ENCODE results near the gene DPCD.

DPCD gene

GRCh38 chr10:101561068-101561915, 26.8 kb upstream of the DPCD start:
- no peaks in the 10 kb centered on the region for H3K36me3 ChIP-seq
- no peak overlapping the region for H3K4me3 ChIP-seq (ENCODE audit: low read depth in 1 of 2, low read length in 1 of 2)
- H3K4me1 ChIP-seq (ENCODE audit: control insufficient read depth in 1 of 2, insufficient read depth in 1 of 2, low read depth in 1 of 2, low read length in 1 of 2), result no peaks in the 10 kb centered on the region
- TF ChIP-seq, protein P1, sequence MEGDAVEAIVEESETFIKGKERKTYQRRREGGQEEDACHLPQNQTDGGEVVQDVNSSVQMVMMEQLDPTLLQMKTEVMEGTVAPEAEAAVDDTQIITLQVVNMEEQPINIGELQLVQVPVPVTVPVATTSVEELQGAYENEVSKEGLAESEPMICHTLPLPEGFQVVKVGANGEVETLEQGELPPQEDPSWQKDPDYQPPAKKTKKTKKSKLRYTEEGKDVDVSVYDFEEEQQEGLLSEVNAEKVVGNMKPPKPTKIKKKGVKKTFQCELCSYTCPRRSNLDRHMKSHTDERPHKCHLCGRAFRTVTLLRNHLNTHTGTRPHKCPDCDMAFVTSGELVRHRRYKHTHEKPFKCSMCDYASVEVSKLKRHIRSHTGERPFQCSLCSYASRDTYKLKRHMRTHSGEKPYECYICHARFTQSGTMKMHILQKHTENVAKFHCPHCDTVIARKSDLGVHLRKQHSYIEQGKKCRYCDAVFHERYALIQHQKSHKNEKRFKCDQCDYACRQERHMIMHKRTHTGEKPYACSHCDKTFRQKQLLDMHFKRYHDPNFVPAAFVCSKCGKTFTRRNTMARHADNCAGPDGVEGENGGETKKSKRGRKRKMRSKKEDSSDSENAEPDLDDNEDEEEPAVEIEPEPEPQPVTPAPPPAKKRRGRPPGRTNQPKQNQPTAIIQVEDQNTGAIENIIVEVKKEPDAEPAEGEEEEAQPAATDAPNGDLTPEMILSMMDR (IDR thresholded peaks at IDR 0.05), result no peak
- no peaks in the 10 kb centered on the region for H3K9me3 ChIP-seq
- H3K27ac ChIP-seq, result no peak overlapping the region
- peaks cover 43% of the 10 kb centered on the region for H3K27me3 ChIP-seq

GRCh38 chr10:101562231-101562630, 25.9 kb upstream of the DPCD start:
- no peaks in the 10 kb centered on the region for H3K36me3 ChIP-seq
- no peaks in the 10 kb centered on the region for H3K9me3 ChIP-seq
- TF ChIP-seq, protein P1 (IDR thresholded peaks at IDR 0.05), result no peak
- no peak overlapping the region for H3K27ac ChIP-seq
- H3K4me1 ChIP-seq (ENCODE audit: control insufficient read depth in 1 of 2, insufficient read depth in 1 of 2, low read depth in 1 of 2, low read length in 1 of 2), result no peaks in the 10 kb centered on the region
- no peak overlapping the region for H3K4me3 ChIP-seq (ENCODE audit: low read depth in 1 of 2, low read length in 1 of 2)
- peaks cover 53% of the 10 kb centered on the region for H3K27me3 ChIP-seq

- Histone ChIP-seq H3K27ac (no peak overlapping the region), H3K27me3 (peaks cover 60% of the 10 kb centered on the region), H3K4me3 (ENCODE audit: low read depth in 1 of 2, low read length in 1 of 2) (no peak overlapping the region), H3K36me3 (no peaks in the 10 kb centered on the region), H3K9me3 (no peaks in the 10 kb centered on the region), H3K4me1 (ENCODE audit: control insufficient read depth in 1 of 2, insufficient read depth in 1 of 2, low read depth in 1 of 2, low read length in 1 of 2) (no peaks in the 10 kb centered on the region)
- TF ChIP-seq, protein P1 (IDR thresholded peaks at IDR 0.05), result no peak
Measured at GRCh38 chr10:101563007-101563406, 25.1 kb upstream of the DPCD start.

- Histone ChIP-seq H3K27ac (no peak overlapping the region), H3K4me3 (ENCODE audit: low read depth in 1 of 2, low read length in 1 of 2) (no peak overlapping the region), H3K9me3 (no peaks in the 10 kb centered on the region), H3K4me1 (ENCODE audit: control insufficient read depth in 1 of 2, insufficient read depth in 1 of 2, low read depth in 1 of 2, low read length in 1 of 2) (no peaks in the 10 kb centered on the region), H3K27me3 (peaks cover 61% of the 10 kb centered on the region), H3K36me3 (no peaks in the 10 kb centered on the region)
- TF ChIP-seq, protein P1 (IDR thresholded peaks at IDR 0.05), result no peak
Measured at GRCh38 chr10:101563497-101564040, 24.6 kb upstream of the DPCD start.

DNA sequence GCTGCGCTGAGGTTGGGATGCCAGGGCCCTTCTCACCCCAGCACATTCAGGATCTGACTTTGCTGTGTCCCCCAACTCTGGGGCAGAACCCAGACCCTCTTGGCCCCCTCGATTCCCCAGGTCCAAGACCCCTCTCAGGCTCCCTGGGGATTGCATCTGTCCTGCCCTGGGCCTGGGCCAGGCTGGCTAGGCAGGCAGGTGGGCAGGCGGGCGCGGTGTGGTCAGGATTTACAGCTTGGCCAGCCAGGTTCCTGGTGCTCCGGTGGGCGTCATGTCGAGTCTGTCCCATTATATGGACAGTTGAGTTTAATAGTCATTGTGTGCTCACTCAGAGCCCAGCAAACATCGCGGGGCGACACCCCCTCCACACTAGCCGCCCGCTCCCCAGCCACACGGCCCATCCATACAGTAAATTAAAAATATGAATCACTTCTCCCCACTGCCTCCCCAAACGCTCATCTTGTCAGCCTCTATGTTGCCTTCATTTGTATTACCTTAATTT, 23.6 kb upstream of the DPCD start:
- Histone ChIP-seq H3K4me3 (ENCODE audit: low read depth in 1 of 2, low read length in 1 of 2) (no peak overlapping the region), H3K27me3 (peaks cover 68% of the 10 kb centered on the region), H3K9me3 (no peaks in the 10 kb centered on the region), H3K27ac (no peak overlapping the region), H3K4me1 (ENCODE audit: control insufficient read depth in 1 of 2, insufficient read depth in 1 of 2, low read depth in 1 of 2, low read length in 1 of 2) (peaks cover 0 to 1% of the 10 kb centered on the region in 2 experiments), H3K36me3 (no peaks in the 10 kb centered on the region)
- TF ChIP-seq, protein P1 (IDR thresholded peaks at IDR 0.05), result no peak

Data from neutrophil (primary cell).